ENCODE data around the gene FAM107B. TPM values are rescaled to one million over a fixed set of nuclear protein-coding genes. Genes with fewer than 3 reads are reported as not detected.

The FAM107B gene
- total RNA-seq, 1 experiment from 2014 or later: 41.6 TPM

DNA sequence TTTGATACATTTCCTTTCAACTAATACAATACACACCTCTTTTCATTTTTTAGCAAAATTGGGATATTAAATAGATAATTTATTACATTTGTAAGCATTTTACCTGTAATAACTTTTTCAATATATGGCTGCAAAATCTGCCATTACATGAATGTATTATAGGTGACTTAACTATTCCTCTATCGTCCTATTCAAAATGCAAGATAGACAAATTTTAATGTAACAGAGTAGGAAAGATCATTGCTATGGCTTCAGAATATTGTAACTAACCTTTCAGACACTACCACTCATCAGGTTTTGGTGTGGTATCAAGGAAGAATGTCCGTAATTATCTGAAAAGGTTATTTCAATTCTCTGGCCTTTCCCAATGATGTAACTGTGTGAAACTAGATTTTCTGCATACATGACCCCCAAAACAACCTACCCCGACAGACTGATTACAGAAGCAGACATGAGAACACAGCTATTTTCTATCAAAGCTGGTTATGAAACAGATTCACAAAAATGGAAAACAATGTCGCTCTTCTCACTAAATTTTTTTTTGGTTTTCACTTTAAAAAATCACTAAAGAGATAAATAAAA is 211.2 kb downstream of the FAM107B start:
- no peaks in the 10 kb centered on the region for H4K20me1 ChIP-seq (ENCODE audit: insufficient read depth)
- H3K36me3 ChIP-seq (ENCODE audit: control insufficient read depth in 1 of 2, insufficient read depth in 2 of 2, low read length in 2 of 2): peaks cover 0 to 3% of the 10 kb centered on the region in 2 experiments; a peak in 1 of 4 replicates
- ChIA-PET CTCF (no interaction called here), RAD21 (ENCODE audit: low non-redundant PET in 1 of 2, low total read pairs in 2 of 2, uncharacterized antibody in 2 of 2, unreplicated experiment in 2 of 2) (no interaction called here), POLR2A (no interaction called here)
- H3K27ac ChIP-seq (ENCODE audit: low read depth, low read length): no peak overlapping the region
- H3K9me2 ChIP-seq (ENCODE audit: insufficient read depth): no peaks in the 10 kb centered on the region
- H3K4me1 ChIP-seq (ENCODE audit: control insufficient read depth in 1 of 2, insufficient read depth in 2 of 2, low read length in 2 of 2): peaks cover 0 to 7% of the 10 kb centered on the region in 2 experiments; a peak in 1 of 4 replicates
- TF ChIP-seq EZH2 (IDR thresholded peaks at IDR 0.05) (no peak), POLR2A (IDR thresholded peaks at IDR 0.05; ENCODE audit: borderline replicate concordance, extremely low read depth, insufficient read depth, insufficient read length) (no peak), MAX (IDR thresholded peaks at IDR 0.05) (no peak)
- H3K9ac ChIP-seq (ENCODE audit: low read length): no peak overlapping the region
- intact Hi-C loops (cut with micrococcal nuclease): no loop called here
- no peaks in the 10 kb centered on the region for H3K9me3 ChIP-seq (ENCODE audit: control insufficient read depth in 1 of 2, insufficient read depth in 1 of 2, low read depth in 1 of 2, low read length in 2 of 2)
- ATAC-seq (no peak), DNase-seq (ENCODE audit: low read depth, low spot score) (no peak)
- no peak overlapping the region for H3K4me2 ChIP-seq (ENCODE audit: low read length)
- H3K4me3 ChIP-seq (replicated peaks in 1 of 2; ENCODE audit: low read depth in 1 of 2, low read length in 2 of 2): no peak overlapping the region
- no peaks in the 10 kb centered on the region for H3K27me3 ChIP-seq (ENCODE audit: insufficient read depth, low read length)
- no peaks in the 10 kb centered on the region for H3K79me2 ChIP-seq (ENCODE audit: insufficient read depth, low read length)
- BruUV-seq (replicated peaks): no TSS peak
- no peak overlapping the region for H2AFZ ChIP-seq (ENCODE audit: low read depth, low read length, poor library complexity, severe bottlenecking)

DNA sequence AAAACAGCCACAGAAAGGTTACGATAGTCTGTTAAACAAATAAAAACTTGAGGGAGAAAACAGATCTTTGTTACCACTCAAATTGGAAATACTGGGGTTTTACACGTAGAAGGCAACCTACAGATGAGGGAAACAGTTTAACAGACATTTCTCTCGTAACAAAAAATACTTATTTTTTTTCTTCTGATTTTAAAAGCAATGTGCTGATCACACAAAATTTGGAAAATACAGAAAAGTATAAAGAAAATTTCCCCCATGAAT is 211.7 kb downstream of the FAM107B start:
- peaks cover 0 to 3% of the 10 kb centered on the region in 2 experiments; a peak in 1 of 4 replicates for H3K36me3 ChIP-seq (ENCODE audit: control insufficient read depth in 1 of 2, insufficient read depth in 2 of 2, low read length in 2 of 2)
- H3K27me3 ChIP-seq (ENCODE audit: insufficient read depth, low read length): no peaks in the 10 kb centered on the region
- CTCF ChIA-PET: no interaction called here
- ATAC-seq (no peak), DNase-seq (ENCODE audit: low read depth, low spot score) (no peak)
- no peaks in the 10 kb centered on the region for H3K79me2 ChIP-seq (ENCODE audit: insufficient read depth, low read length)
- H3K9me3 ChIP-seq (ENCODE audit: control insufficient read depth in 1 of 2, insufficient read depth in 1 of 2, low read depth in 1 of 2, low read length in 2 of 2): no peaks in the 10 kb centered on the region
- peaks cover 0 to 7% of the 10 kb centered on the region in 2 experiments; a peak in 1 of 4 replicates for H3K4me1 ChIP-seq (ENCODE audit: control insufficient read depth in 1 of 2, insufficient read depth in 2 of 2, low read length in 2 of 2)
- POLR2A ChIA-PET: no interaction called here
- H3K4me3 ChIP-seq (replicated peaks in 1 of 2; ENCODE audit: low read depth in 1 of 2, low read length in 2 of 2): no peak overlapping the region
- no peak for TF ChIP-seq CBX3 (IDR thresholded peaks at IDR 0.05; ENCODE audit: low read depth)
- TF ChIP-seq RAD21 (IDR thresholded peaks at IDR 0.05; ENCODE audit: low read depth): no peak
- no peak for TF ChIP-seq SRF (IDR thresholded peaks at IDR 0.05; ENCODE audit: low read depth)
- no peak for TF ChIP-seq TCF7L2 (IDR thresholded peaks at IDR 0.05; ENCODE audit: borderline replicate concordance, extremely low read depth, insufficient read depth, insufficient read length)
- no peak for TF ChIP-seq ELF1 (IDR thresholded peaks at IDR 0.05; ENCODE audit: borderline replicate concordance, low read depth)
- no peak for TF ChIP-seq CTCF (IDR thresholded peaks at IDR 0.05 in 2 of 3, conservative IDR thresholded peaks at IDR 0.05 in 1 of 3; ENCODE audit: borderline replicate concordance in 1 of 3, insufficient read depth in 1 of 3, low read depth in 2 of 3, low read length in 2 of 3)
- no peak for TF ChIP-seq MAX (IDR thresholded peaks at IDR 0.05)
- no peak for TF ChIP-seq REST (IDR thresholded peaks at IDR 0.05; ENCODE audit: low read depth)
- TF ChIP-seq CEBPB (IDR thresholded peaks at IDR 0.05; ENCODE audit: low read depth): no peak
- TF ChIP-seq POLR2A (IDR thresholded peaks at IDR 0.05; ENCODE audit: borderline replicate concordance, extremely low read depth, insufficient read depth, insufficient read length): no peak
- TF ChIP-seq FOSL1 (IDR thresholded peaks at IDR 0.05; ENCODE audit: low read depth): no peak
- TF ChIP-seq JUND (IDR thresholded peaks at IDR 0.05): no peak
- TF ChIP-seq POLR2AphosphoS5 (IDR thresholded peaks at IDR 0.05; ENCODE audit: low read depth, low read length): no peak
- no peak for TF ChIP-seq YY1 (IDR thresholded peaks at IDR 0.05; ENCODE audit: extremely low read depth, insufficient replicate concordance, low read depth, low read length)
- TF ChIP-seq EZH2phosphoT487 (IDR thresholded peaks at IDR 0.05; ENCODE audit: borderline replicate concordance): no peak
- no TSS peak for BruUV-seq (replicated peaks)
- H4K20me1 ChIP-seq (ENCODE audit: insufficient read depth): no peaks in the 10 kb centered on the region
- intact Hi-C loops (cut with micrococcal nuclease): no loop called here
- H3K9ac ChIP-seq (ENCODE audit: low read length): no peak overlapping the region
- no peak overlapping the region for H3K4me2 ChIP-seq (ENCODE audit: low read length)
- RAD21 ChIA-PET (ENCODE audit: low non-redundant PET in 1 of 2, low total read pairs in 2 of 2, uncharacterized antibody in 2 of 2, unreplicated experiment in 2 of 2): no interaction called here
- H3K9me2 ChIP-seq (ENCODE audit: insufficient read depth): no peaks in the 10 kb centered on the region
- no peak overlapping the region for H3K27ac ChIP-seq (ENCODE audit: low read depth, low read length)
- H2AFZ ChIP-seq (ENCODE audit: low read depth, low read length, poor library complexity, severe bottlenecking): no peak overlapping the region
